ENCODE measurements around the gene NLRP1. TPM values are rescaled to one million over a fixed set of nuclear protein-coding genes. Genes with fewer than 3 reads are reported as not detected.
"Not testable (repeated sequence)": the region's sequence is repeated elsewhere in the genome, so short reads cannot be mapped to it uniquely, and the experiment has no call there.

The NLRP1 gene
- total and polyA plus RNA-seq, 4 donors, result 116 to 432 (median 250) TPM

- Histone ChIP-seq H3K4me3 (ENCODE audit: low read depth, low read length) (no peak overlapping the region), H3K36me3 (ENCODE audit: control insufficient read depth, insufficient read depth, low read length) (no peaks in the 10 kb centered on the region), H3K27ac (ENCODE audit: low read depth, low read length) (no peak overlapping the region), H3K9me3 (ENCODE audit: control insufficient read depth, insufficient read depth, low read length) (no peaks in the 10 kb centered on the region), H3K4me1 (ENCODE audit: control insufficient read depth, insufficient read depth, low read length) (peaks cover 10% of the 10 kb centered on the region), H3K27me3 (ENCODE audit: control insufficient read depth, insufficient read depth, low read length) (no peaks in the 10 kb centered on the region)
- 63% methylated on average over 1 of the region's 3 CpGs for WGBS (ENCODE audit: insufficient coverage)
- DNase-seq (ENCODE audit: low read depth in 4 of 6, low spot score in 6 of 6), result no peak
Observed at GRCh38 chr17:5580969-5581368, 3.3 kb downstream of the NLRP1 start.

DNA sequence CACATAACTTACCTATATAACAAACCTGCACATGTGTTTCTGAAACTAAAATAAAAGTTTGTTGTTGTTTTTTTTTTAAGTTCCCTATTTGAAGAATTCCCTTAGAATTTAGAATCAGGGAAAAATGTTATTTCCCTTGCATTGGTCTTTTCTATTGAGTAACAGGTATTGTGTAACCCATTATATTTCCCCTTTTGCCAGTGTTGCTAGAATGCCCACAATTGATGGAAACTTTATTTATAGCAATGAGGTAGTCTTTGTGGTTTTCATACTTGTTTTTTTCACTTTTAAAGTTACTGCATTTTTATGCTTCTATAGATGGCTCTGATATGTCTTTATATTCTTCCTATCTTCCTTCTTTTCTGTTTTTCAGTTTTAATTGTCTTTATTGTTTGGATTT, 3.9 kb downstream of the NLRP1 start:
- H3K27me3 ChIP-seq (ENCODE audit: control insufficient read depth, insufficient read depth, low read length), result no peaks in the 10 kb centered on the region
- H3K4me3 ChIP-seq (ENCODE audit: low read depth, low read length), result no peak overlapping the region
- peaks cover 10% of the 10 kb centered on the region for H3K4me1 ChIP-seq (ENCODE audit: control insufficient read depth, insufficient read depth, low read length)
- DNase-seq (ENCODE audit: low read depth in 4 of 6, low spot score in 6 of 6), result no peak
- no peak overlapping the region for H3K27ac ChIP-seq (ENCODE audit: low read depth, low read length)
- no peaks in the 10 kb centered on the region for H3K9me3 ChIP-seq (ENCODE audit: control insufficient read depth, insufficient read depth, low read length)
- no peaks in the 10 kb centered on the region for H3K36me3 ChIP-seq (ENCODE audit: control insufficient read depth, insufficient read depth, low read length)

DNA sequence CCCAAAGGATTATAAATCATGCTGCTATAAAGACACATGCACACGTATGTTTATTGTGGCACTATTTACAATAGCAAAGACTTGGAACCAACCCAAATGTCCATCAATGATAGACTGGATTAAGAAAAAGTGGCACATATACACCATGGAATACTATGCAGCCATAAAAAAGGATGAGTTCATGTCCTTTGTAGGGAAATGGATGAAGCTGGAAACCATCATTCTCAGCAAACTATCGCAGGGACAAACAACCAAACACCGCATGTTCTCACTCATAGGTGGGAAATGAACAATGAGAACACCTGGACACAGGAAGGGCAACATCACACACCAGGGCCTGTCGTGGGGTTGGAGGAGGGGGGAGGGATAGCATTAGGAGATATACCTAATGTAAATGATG, 5.5 kb downstream of the NLRP1 start:
- not testable (repeated sequence) for H3K36me3 ChIP-seq (ENCODE audit: control insufficient read depth, insufficient read depth, low read length); H3K27me3 ChIP-seq (ENCODE audit: control insufficient read depth, insufficient read depth, low read length); H3K4me3 ChIP-seq (ENCODE audit: low read depth, low read length); H3K9me3 ChIP-seq (ENCODE audit: control insufficient read depth, insufficient read depth, low read length); H3K27ac ChIP-seq (ENCODE audit: low read depth, low read length); H3K4me1 ChIP-seq (ENCODE audit: control insufficient read depth, insufficient read depth, low read length); DNase-seq (ENCODE audit: low read depth in 4 of 6, low spot score in 6 of 6)
- WGBS (ENCODE audit: insufficient coverage), result no CpG with 5 or more reads among the region's 4 CpGs

- not testable (repeated sequence) for H3K4me1 ChIP-seq (ENCODE audit: control insufficient read depth, insufficient read depth, low read length); H3K27me3 ChIP-seq (ENCODE audit: control insufficient read depth, insufficient read depth, low read length); H3K36me3 ChIP-seq (ENCODE audit: control insufficient read depth, insufficient read depth, low read length); H3K27ac ChIP-seq (ENCODE audit: low read depth, low read length); H3K4me3 ChIP-seq (ENCODE audit: low read depth, low read length); H3K9me3 ChIP-seq (ENCODE audit: control insufficient read depth, insufficient read depth, low read length); DNase-seq (ENCODE audit: low read depth in 4 of 6, low spot score in 6 of 6)
- 100% methylated on average over 3 of the region's 7 CpGs for WGBS (ENCODE audit: insufficient coverage)
Observed at GRCh38 chr17:5573017-5573416, 11.3 kb downstream of the NLRP1 start.

DNA sequence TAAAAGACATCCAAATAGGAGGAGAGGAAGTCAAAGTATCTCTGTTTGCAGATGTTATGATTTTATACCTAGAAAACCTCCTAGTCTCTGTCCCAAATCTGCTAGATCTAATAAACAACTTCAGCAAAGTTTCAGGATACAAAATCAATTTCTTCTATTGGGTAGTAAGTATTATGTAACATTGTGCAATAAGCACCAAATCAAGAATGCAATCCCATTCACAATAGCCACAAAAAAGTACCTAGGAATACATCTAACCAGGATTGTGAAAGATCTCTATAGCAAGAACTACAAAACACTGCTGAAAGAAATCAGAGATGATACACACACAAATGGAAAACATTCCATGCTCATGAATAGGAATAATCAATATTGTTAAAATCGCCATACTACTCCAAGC, 13.0 kb downstream of the NLRP1 start:
- WGBS (ENCODE audit: insufficient coverage), result no CpG with 5 or more reads among the region's 1 CpG
- H3K36me3 ChIP-seq (ENCODE audit: control insufficient read depth, insufficient read depth, low read length), result no peaks in the 10 kb centered on the region
- H3K27me3 ChIP-seq (ENCODE audit: control insufficient read depth, insufficient read depth, low read length), result no peaks in the 10 kb centered on the region
- no peaks in the 10 kb centered on the region for H3K9me3 ChIP-seq (ENCODE audit: control insufficient read depth, insufficient read depth, low read length)
- H3K4me1 ChIP-seq (ENCODE audit: control insufficient read depth, insufficient read depth, low read length), result no peaks in the 10 kb centered on the region
- H3K27ac ChIP-seq (ENCODE audit: low read depth, low read length), result no peak overlapping the region
- H3K4me3 ChIP-seq (ENCODE audit: low read depth, low read length), result no peak overlapping the region
- no peak for DNase-seq (ENCODE audit: low read depth in 4 of 6, low spot score in 6 of 6)

DNA sequence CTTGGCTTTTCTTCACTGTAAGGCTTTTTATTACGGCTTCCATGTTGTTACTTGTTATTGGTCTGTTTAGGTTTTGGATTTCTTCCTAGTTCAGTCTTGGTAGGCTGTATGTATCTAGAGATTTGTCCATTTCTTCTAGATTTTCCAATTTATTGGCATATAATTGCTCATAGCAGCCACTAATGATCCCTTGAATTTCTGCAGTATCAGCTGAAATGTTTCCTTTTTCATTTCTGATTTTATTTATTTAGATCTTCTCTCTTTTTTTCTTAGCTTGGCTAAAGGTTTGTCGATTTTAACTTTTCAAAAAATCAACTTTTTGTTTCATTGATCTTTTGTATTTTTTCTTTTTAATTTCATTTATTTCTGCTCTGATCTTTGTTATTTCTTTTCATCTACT, 18.5 kb downstream of the NLRP1 start:
- Histone ChIP-seq H3K9me3 (ENCODE audit: control insufficient read depth, insufficient read depth, low read length) (no peaks in the 10 kb centered on the region), H3K27ac (ENCODE audit: low read depth, low read length) (no peak overlapping the region), H3K27me3 (ENCODE audit: control insufficient read depth, insufficient read depth, low read length) (no peaks in the 10 kb centered on the region), H3K36me3 (ENCODE audit: control insufficient read depth, insufficient read depth, low read length) (no peaks in the 10 kb centered on the region), H3K4me3 (ENCODE audit: low read depth, low read length) (no peak overlapping the region), H3K4me1 (ENCODE audit: control insufficient read depth, insufficient read depth, low read length) (no peaks in the 10 kb centered on the region)
- DNase-seq (ENCODE audit: low read depth in 4 of 6, low spot score in 6 of 6), result no peak
- WGBS (ENCODE audit: insufficient coverage), result no CpG with 5 or more reads among the region's 2 CpGs

GRCh38 chr17:5563456-5563855, 20.9 kb downstream of the NLRP1 start:
- H3K4me3 ChIP-seq (ENCODE audit: low read depth, low read length), result no peak overlapping the region
- 86% methylated on average over 2 of the region's 2 CpGs for WGBS (ENCODE audit: insufficient coverage)
- H3K9me3 ChIP-seq (ENCODE audit: control insufficient read depth, insufficient read depth, low read length), result no peaks in the 10 kb centered on the region
- DNase-seq (ENCODE audit: low read depth in 4 of 6, low spot score in 6 of 6), result no peak
- H3K36me3 ChIP-seq (ENCODE audit: control insufficient read depth, insufficient read depth, low read length), result no peaks in the 10 kb centered on the region
- H3K27me3 ChIP-seq (ENCODE audit: control insufficient read depth, insufficient read depth, low read length), result no peaks in the 10 kb centered on the region
- no peaks in the 10 kb centered on the region for H3K4me1 ChIP-seq (ENCODE audit: control insufficient read depth, insufficient read depth, low read length)
- no peak overlapping the region for H3K27ac ChIP-seq (ENCODE audit: low read depth, low read length)

DNA sequence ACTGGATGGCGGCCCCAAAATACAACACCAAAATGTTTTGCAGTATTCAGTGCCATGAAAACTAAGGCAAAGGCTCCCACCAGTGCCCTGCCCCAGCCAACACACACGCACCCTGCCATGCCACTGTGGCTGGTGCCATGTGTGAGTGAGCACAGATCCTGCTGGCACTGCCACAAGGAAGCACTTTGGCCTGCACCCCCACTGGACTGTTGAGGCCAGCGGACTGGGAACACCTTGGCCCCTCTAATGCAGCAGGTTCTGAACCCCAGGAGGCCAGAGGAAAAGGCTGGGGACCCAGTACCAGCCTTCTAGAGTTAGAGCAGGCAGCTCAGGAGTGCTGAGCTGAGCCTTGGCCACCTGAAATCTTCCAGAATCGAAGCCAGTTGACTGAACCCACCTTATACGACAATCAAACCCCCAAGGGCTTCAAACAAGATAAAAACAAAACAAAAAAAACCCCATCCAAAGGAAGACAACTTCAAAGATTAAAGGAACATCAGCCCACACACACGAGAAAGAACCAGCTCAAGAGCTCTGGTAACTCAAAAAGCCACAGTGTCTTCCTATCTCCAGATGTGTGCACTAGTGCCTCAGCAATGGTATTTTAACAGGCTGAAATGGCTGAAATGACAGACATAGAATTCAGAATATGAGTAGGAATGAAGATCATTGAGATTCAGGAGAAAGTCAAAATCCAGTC, 21.5 kb downstream of the NLRP1 start:
- WGBS (ENCODE audit: insufficient coverage), result 89% methylated on average over 6 of the region's 6 CpGs
- no peaks in the 10 kb centered on the region for H3K9me3 ChIP-seq (ENCODE audit: control insufficient read depth, insufficient read depth, low read length)
- H3K4me3 ChIP-seq (ENCODE audit: low read depth, low read length), result no peak overlapping the region
- no peaks in the 10 kb centered on the region for H3K27me3 ChIP-seq (ENCODE audit: control insufficient read depth, insufficient read depth, low read length)
- no peaks in the 10 kb centered on the region for H3K36me3 ChIP-seq (ENCODE audit: control insufficient read depth, insufficient read depth, low read length)
- H3K4me1 ChIP-seq (ENCODE audit: control insufficient read depth, insufficient read depth, low read length), result no peaks in the 10 kb centered on the region
- DNase-seq (ENCODE audit: low read depth in 4 of 6, low spot score in 6 of 6), result no peak
- H3K27ac ChIP-seq (ENCODE audit: low read depth, low read length), result no peak overlapping the region

DNA sequence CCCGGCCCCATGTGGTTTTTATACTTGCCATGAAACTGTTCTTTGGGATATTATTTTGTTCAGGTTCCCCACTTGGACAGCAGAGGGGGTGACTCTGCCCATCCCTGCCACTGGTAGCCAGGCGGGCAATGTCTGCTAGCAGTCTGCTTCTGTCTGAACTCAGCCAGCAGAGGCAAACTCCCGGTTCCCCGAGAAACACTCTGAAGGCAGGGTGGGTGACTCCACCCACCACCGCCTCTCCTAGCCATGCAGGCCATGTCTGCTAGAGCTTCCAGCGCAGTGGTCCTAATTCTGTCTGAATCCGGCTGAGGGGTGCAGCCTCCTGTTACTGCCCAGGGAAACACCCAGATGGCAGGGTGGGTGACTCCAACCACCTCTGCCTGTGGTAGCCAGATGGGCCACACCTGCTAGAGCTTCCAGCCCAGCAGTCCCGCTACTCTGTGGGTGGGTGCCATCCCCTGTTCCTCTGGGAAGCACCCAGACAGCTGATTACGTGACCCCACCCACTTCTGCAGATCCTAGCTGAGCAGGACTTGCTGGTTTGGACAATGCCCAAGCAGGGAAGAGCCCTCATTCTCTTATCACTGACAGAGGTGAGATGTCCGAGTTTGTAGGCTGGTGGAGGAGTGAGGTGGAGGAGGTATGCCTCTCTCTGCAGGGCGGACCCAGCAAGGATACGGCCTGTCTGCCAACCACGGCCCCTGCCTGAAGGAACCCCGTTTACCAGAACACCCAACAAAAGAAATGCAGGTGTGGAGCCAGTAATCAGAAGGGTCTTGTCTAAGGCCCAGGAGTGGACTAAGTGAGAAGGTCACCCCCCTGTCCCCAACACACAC, 22.4 kb downstream of the NLRP1 start:
- DNase-seq (ENCODE audit: low read depth in 4 of 6, low spot score in 6 of 6), result no peak
- Histone ChIP-seq H3K4me3 (ENCODE audit: low read depth, low read length) (no peak overlapping the region), H3K9me3 (ENCODE audit: control insufficient read depth, insufficient read depth, low read length) (no peaks in the 10 kb centered on the region), H3K4me1 (ENCODE audit: control insufficient read depth, insufficient read depth, low read length) (no peaks in the 10 kb centered on the region), H3K36me3 (ENCODE audit: control insufficient read depth, insufficient read depth, low read length) (no peaks in the 10 kb centered on the region), H3K27me3 (ENCODE audit: control insufficient read depth, insufficient read depth, low read length) (no peaks in the 10 kb centered on the region), H3K27ac (ENCODE audit: low read depth, low read length) (no peak overlapping the region)
- WGBS (ENCODE audit: insufficient coverage), result 86% methylated on average over 10 of the region's 14 CpGs

Data from spinal cord (tissue), 10 donors.